ENCODE data around the gene AFF3. TPM values are rescaled to one million over a fixed set of nuclear protein-coding genes. Genes with fewer than 3 reads are reported as not detected.

The AFF3 gene
- total and polyA plus RNA-seq, 2 of the 13 experiments (the other 11 are each of a cell fraction or from before 2014, with no cell fraction given): not detected

DNA sequence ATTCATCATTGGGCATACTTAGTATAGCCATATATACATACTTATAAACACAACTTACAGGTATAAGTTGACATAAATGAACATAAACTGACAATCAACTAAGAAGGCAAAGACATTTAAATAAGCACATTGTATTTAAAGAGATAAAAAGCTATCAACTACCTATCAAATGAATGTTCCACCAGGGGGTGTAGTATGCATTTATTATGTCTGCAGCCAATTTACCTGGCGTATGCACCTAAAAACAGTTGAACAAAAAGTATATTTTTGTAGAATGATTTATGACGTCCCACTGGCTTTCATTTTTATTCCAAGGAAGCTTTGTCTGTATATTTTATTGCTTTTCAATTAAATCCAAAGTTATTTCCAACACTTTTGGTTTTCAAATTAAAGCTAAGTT lies 323.5 kb downstream of the AFF3 start:
- in situ Hi-C loops (cut with HindIII; ENCODE audit: extremely low pct_ligation_motif_present, low pct_unique_long_range_greater_than_20kb): loop anchor here (10.0 kb wide), 1 partner anchor 426 kb away; no protein-coding TSS in a partner anchor
- TF ChIP-seq, protein P1, sequence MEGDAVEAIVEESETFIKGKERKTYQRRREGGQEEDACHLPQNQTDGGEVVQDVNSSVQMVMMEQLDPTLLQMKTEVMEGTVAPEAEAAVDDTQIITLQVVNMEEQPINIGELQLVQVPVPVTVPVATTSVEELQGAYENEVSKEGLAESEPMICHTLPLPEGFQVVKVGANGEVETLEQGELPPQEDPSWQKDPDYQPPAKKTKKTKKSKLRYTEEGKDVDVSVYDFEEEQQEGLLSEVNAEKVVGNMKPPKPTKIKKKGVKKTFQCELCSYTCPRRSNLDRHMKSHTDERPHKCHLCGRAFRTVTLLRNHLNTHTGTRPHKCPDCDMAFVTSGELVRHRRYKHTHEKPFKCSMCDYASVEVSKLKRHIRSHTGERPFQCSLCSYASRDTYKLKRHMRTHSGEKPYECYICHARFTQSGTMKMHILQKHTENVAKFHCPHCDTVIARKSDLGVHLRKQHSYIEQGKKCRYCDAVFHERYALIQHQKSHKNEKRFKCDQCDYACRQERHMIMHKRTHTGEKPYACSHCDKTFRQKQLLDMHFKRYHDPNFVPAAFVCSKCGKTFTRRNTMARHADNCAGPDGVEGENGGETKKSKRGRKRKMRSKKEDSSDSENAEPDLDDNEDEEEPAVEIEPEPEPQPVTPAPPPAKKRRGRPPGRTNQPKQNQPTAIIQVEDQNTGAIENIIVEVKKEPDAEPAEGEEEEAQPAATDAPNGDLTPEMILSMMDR (CRISPR knock-in tag; IDR thresholded peaks at IDR 0.05): 0 out of 2 replicates have a peak, but pooled peaks have one; percentile 13
- TF ChIP-seq SOX13 (IDR thresholded peaks at IDR 0.05): no peak
- no peak for TF ChIP-seq SOX13 (CRISPR knock-in tag; conservative IDR thresholded peaks at IDR 0.05 in 1 of 2, IDR thresholded peaks at IDR 0.05 in 1 of 2)
- TF ChIP-seq ZNF343 (CRISPR knock-in tag; IDR thresholded peaks at IDR 0.05): no peak
- TF ChIP-seq, protein P2, sequence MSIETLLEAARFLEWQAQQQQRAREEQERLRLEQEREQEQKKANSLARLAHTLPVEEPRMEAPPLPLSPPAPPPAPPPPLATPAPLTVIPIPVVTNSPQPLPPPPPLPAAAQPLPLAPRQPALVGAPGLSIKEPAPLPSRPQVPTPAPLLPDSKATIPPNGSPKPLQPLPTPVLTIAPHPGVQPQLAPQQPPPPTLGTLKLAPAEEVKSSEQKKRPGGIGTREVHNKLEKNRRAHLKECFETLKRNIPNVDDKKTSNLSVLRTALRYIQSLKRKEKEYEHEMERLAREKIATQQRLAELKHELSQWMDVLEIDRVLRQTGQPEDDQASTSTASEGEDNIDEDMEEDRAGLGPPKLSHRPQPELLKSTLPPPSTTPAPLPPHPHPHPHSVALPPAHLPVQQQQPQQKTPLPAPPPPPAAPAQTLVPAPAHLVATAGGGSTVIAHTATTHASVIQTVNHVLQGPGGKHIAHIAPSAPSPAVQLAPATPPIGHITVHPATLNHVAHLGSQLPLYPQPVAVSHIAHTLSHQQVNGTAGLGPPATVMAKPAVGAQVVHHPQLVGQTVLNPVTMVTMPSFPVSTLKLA (IDR thresholded peaks at IDR 0.05): no peak
- TF ChIP-seq CENPT (CRISPR knock-in tag; IDR thresholded peaks at IDR 0.05; ENCODE audit: low read depth): no peak
- TF ChIP-seq, protein P3, sequence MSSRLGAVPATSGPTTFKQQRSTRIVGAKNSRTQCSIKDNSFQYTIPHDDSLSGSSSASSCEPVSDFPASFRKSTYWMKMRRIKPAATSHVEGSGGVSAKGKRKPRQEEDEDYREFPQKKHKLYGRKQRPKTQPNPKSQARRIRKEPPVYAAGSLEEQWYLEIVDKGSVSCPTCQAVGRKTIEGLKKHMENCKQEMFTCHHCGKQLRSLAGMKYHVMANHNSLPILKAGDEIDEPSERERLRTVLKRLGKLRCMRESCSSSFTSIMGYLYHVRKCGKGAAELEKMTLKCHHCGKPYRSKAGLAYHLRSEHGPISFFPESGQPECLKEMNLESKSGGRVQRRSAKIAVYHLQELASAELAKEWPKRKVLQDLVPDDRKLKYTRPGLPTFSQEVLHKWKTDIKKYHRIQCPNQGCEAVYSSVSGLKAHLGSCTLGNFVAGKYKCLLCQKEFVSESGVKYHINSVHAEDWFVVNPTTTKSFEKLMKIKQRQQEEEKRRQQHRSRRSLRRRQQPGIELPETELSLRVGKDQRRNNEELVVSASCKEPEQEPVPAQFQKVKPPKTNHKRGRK (CRISPR knock-in tag; IDR thresholded peaks at IDR 0.05): no peak
- no peak for TF ChIP-seq BORCS8-MEF2B (CRISPR knock-in tag; IDR thresholded peaks at IDR 0.05)
- TF ChIP-seq FOXA3 (CRISPR knock-in tag; IDR thresholded peaks at IDR 0.05): no peak
- peak; percentile 39 for TF ChIP-seq STAG1 (CRISPR knock-in tag; IDR thresholded peaks at IDR 0.05)
- no peak for TF ChIP-seq ZFYVE20 (CRISPR knock-in tag; IDR thresholded peaks at IDR 0.05; ENCODE audit: borderline replicate concordance, low read depth)
- TF ChIP-seq, protein P4, sequence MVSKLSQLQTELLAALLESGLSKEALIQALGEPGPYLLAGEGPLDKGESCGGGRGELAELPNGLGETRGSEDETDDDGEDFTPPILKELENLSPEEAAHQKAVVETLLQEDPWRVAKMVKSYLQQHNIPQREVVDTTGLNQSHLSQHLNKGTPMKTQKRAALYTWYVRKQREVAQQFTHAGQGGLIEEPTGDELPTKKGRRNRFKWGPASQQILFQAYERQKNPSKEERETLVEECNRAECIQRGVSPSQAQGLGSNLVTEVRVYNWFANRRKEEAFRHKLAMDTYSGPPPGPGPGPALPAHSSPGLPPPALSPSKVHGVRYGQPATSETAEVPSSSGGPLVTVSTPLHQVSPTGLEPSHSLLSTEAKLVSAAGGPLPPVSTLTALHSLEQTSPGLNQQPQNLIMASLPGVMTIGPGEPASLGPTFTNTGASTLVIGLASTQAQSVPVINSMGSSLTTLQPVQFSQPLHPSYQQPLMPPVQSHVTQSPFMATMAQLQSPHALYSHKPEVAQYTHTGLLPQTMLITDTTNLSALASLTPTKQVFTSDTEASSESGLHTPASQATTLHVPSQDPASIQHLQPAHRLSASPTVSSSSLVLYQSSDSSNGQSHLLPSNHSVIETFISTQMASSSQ (IDR thresholded peaks at IDR 0.05; ENCODE audit: low read depth): no peak
- TF ChIP-seq, protein P4 (CRISPR knock-in tag; IDR thresholded peaks at IDR 0.05; ENCODE audit: borderline replicate concordance): no peak
- TF ChIP-seq HOXA5 (CRISPR knock-in tag; IDR thresholded peaks at IDR 0.05): no peak
- no peak for TF ChIP-seq CREB1 (IDR thresholded peaks at IDR 0.05)
- TF ChIP-seq CREB1 (CRISPR knock-in tag; IDR thresholded peaks at IDR 0.05): no peak
- 0 out of 2 replicates have a peak, but pooled peaks have one; percentile 9 for TF ChIP-seq SMC3 (IDR thresholded peaks at IDR 0.05; ENCODE audit: low read length)

More for the DNA sequence above, 323.5 kb downstream of the AFF3 start:
- Histone ChIP-seq H3K27ac (ENCODE audit: extremely low read length, insufficient read depth, low read length) (no peak overlapping the region), H3K9me3 (ENCODE audit: low read length) (no peaks in the 10 kb centered on the region), H3K27me3 (ENCODE audit: control insufficient read depth in 1 of 2, insufficient read depth in 2 of 2, low read length in 2 of 2) (no peaks in the 10 kb centered on the region; a peak in 1 of 5 replicates), H3K79me2 (ENCODE audit: insufficient read depth, low read length) (no peaks in the 10 kb centered on the region), H3K4me3 (replicated peaks in 1 of 3; ENCODE audit: insufficient read depth in 1 of 3, low read depth in 2 of 3, low read length in 3 of 3) (no peak overlapping the region), H4K20me1 (ENCODE audit: insufficient read depth, low read length) (no peaks in the 10 kb centered on the region), H3K36me3 (replicated peaks in 1 of 2; ENCODE audit: control insufficient read depth in 1 of 2, insufficient read depth in 2 of 2, low read length in 2 of 2) (no peaks in the 10 kb centered on the region), H3K4me1 (ENCODE audit: insufficient read depth, low read length) (no peaks in the 10 kb centered on the region), H3K4me2 (ENCODE audit: low read depth, low read length) (no peak overlapping the region), H3K9ac (ENCODE audit: insufficient read depth, low read depth, low read length) (no peak overlapping the region), H2AFZ (ENCODE audit: low read length) (no peak overlapping the region)
- intact Hi-C loops (cut with micrococcal nuclease; ENCODE audit: unreplicated experiment): loop anchor here (1.0 to 5.0 kb wide), 3 partner anchors 262 to 443 kb away; no protein-coding TSS in a partner anchor
- no peak for ATAC-seq
- peak; percentile 10 for DNase-seq (ENCODE audit: low spot score)
- BruUV-seq (replicated peaks): no TSS peak
- POLR2A ChIA-PET: no interaction called here
- CTCF ChIA-PET (ENCODE audit: low intra/inter-chr PET ratio, low total read pairs): interaction anchor here (1.2 to 2.1 kb wide), 2 partner anchors 424 to 427 kb away, joined by 3 to 16 read pairs; no protein-coding TSS in a partner anchor
- no peak for FAIRE-seq
- WGBS (ENCODE audit: low lambda C conversion rate): 14% methylated on average over 2 of the region's 2 CpGs

All from HepG2 (cell line).